HEK293 (cell line): ENCODE data around the gene GFRAL.

Experiments used
- CTCF ChIP-seq: fragments of 450-650 bp; formaldehyde crosslinking; IDR thresholded peaks from 2 replicates; pipeline ENCODE4 v1.5.1; 2016; ENCODE audit warnings: missing biosample characterization, missing genetic modification characterization
- KLF10 ChIP-seq: fragments of 450-650 bp; IDR thresholded peaks from 2 replicates; pipeline ENCODE4 v1.5.1; 2018; ENCODE audit warnings: missing biosample characterization, mild to moderate bottlenecking, missing genetic modification characterization
- SALL2 ChIP-seq: fragments of 450-650 bp; formaldehyde crosslinking; IDR thresholded peaks from 2 replicates; pipeline ENCODE4 v1.5.0; 2017; ENCODE audit warnings: missing biosample characterization, mild to moderate bottlenecking, missing genetic modification characterization, borderline replicate concordance
- TCF7L2 ChIP-seq: IDR thresholded peaks from 2 replicates; pipeline ENCODE4 v1.6.1; 2011; ENCODE audit warnings: low read depth, mild to moderate bottlenecking, inconsistent platforms, low read length, moderate library complexity, borderline replicate concordance
- ZNF48 ChIP-seq: fragments of 450-650 bp; formaldehyde crosslinking; IDR thresholded peaks from 2 replicates; pipeline ENCODE4 v1.5.1; 2016; ENCODE audit warnings: missing biosample characterization, missing genetic modification characterization
- ZNF639 ChIP-seq: fragments of 450-650 bp; formaldehyde crosslinking; IDR thresholded peaks from 2 replicates; pipeline ENCODE4 v1.5.1; 2016; ENCODE audit warnings: missing biosample characterization, missing genetic modification characterization

GRCh38 chr6:55447891-55448290 lies 120.6 kb downstream of the GFRAL start:
- no peak for TF ChIP-seq TCF7L2
- TF ChIP-seq SALL2 (tag by site-specific recombination) = no peak
- no peak for TF ChIP-seq CTCF (tag by site-specific recombination)
- no peak for TF ChIP-seq KLF10 (tag by site-specific recombination)
- TF ChIP-seq ZNF639 (tag by site-specific recombination) = no peak
- no peak for TF ChIP-seq ZNF48 (tag by site-specific recombination)
